ENCODE results near the gene MKRN2.

DNA sequence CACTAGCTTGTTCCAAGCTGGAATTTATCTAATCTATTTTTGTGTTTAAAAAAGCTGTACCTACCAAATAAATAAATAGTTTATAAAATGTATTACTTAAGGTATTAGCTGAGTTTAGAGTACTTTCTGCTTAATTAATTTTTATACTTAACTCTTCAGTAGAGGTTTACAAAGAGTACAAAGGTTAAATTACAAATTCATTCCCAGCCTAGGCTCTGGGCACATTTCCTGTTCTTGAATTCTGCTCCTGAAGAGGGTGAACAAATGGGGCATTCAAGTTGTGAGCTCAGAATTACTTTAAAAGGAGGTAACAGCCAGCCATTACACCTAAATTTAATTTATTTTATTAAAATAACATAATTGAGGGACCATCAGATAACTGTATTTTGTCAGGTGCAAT, 26.4 kb downstream of the MKRN2 start:
- TF ChIP-seq POLR2A (IDR thresholded peaks at IDR 0.05; ENCODE audit: low read depth, low read length) = no peak
- TF ChIP-seq, protein P1, sequence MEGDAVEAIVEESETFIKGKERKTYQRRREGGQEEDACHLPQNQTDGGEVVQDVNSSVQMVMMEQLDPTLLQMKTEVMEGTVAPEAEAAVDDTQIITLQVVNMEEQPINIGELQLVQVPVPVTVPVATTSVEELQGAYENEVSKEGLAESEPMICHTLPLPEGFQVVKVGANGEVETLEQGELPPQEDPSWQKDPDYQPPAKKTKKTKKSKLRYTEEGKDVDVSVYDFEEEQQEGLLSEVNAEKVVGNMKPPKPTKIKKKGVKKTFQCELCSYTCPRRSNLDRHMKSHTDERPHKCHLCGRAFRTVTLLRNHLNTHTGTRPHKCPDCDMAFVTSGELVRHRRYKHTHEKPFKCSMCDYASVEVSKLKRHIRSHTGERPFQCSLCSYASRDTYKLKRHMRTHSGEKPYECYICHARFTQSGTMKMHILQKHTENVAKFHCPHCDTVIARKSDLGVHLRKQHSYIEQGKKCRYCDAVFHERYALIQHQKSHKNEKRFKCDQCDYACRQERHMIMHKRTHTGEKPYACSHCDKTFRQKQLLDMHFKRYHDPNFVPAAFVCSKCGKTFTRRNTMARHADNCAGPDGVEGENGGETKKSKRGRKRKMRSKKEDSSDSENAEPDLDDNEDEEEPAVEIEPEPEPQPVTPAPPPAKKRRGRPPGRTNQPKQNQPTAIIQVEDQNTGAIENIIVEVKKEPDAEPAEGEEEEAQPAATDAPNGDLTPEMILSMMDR (conservative IDR thresholded peaks at IDR 0.05; ENCODE audit: low read depth, low read length) = no peak
- no peak for TF ChIP-seq RAD21 (IDR thresholded peaks at IDR 0.05; ENCODE audit: low read length)

All from IMR-90 (cell line).